ENCODE results near the gene NCDN.

Gene NCDN

DNA sequence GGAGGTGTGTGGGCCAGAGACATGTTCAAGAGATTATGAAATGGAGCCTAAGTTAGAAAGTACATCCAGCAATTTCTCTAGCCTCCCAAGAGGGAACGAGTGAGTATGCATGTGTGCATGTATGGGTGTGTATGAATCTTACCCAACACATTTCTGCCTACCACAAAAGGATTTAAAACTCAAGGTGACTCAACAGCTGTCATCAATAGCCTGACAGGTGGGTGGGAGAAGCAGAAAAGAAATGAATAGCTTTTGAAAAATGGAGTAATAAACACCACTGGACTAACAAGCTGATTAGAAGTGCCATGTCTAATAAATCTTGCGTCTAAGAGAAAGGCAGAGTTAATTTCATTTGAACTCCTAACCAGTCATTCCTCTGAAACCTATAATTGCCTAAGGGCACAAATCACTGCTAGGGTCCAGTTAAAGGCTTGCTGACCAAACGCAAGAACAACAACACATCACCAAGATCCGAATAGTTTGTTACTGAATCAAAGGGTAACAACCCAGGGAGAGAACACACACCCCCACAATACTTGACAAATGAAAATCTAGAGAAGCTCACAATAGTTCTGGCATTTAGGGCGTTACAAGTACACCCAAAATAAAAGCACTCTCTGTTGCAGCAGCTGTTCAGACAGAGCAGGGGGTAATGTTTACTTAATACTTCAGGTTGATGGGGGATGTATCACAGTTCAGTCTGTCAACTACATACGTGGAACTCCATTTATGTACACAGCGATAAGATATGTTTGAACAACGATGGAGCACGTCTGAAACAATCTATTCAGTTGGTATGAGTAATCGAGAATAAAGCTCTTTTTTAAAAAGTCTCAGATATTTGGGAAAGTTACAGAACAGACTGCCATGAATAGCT is 1.8 kb upstream of the NCDN start:
- DNase-seq: no peak

DNA sequence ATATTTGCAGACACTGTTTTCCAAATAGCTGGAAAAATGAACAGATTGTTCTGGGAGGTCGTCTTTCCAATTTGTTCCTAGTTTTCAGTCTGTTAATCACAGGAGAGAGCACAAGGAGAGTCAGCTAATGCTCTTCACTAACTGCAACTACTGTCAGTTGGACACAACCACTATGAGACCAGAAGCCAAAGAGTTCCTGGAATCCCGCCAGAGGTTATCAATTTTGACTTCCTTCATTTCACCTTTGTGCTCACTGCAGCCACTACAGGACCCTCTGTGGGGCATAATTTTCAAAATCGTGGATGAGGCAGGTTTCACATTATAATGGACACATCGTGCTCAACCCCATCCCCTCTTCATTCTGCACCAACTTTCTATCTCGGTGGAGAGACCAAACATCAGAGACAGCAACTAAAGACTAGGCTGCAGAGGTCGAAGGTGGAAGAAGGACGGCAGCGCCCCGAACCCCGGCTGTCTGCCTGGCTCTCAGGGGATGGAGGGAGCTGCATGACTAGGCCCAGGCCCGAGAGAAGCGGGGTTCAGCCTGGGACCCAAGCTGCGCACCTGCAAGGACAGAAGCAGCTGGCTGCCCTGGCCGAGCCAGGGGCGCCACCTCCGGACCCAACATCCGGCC is 998 bp upstream of the NCDN start:
- no peak for DNase-seq

DNA sequence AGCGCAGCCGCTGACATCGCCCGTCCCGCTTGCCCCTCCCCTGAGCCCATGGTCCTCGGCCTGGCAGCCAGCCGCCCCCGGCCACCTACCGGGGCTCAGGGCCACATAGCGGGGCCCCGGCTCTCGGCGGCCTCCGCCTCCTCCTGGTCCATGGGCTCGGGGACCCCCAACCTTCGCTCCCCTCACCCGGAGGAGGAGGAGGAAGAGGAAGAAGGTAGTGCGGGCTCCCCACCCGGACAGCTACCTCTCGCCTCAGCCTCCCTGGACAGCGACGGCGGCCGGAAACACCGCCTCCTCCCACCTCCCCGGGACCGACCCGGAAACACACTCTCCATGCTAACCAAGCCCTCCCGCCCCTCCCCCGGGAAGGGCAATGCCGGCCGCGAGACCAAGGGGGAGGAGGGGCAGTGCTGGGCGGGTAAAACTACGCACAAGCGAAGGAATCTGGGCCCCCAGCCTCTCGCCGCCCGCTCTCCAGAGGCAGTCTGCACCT is 435 bp upstream of the NCDN start, which contains the start of gene KIAA0319L:
Gene KIAA0319L (minus strand): TSS at position 286 of the 493 bp plus-strand sequence. CDS start 2,912 bp downstream, outside the sequence.
- no peak for DNase-seq

GRCh38 chr1:35558374-35559316 is 1.0 kb downstream of the NCDN start:
- DNase-seq: no peak

GRCh38 chr1:35559317-35559944 is 1.8 kb downstream of the NCDN start:
- no peak for DNase-seq

DNA sequence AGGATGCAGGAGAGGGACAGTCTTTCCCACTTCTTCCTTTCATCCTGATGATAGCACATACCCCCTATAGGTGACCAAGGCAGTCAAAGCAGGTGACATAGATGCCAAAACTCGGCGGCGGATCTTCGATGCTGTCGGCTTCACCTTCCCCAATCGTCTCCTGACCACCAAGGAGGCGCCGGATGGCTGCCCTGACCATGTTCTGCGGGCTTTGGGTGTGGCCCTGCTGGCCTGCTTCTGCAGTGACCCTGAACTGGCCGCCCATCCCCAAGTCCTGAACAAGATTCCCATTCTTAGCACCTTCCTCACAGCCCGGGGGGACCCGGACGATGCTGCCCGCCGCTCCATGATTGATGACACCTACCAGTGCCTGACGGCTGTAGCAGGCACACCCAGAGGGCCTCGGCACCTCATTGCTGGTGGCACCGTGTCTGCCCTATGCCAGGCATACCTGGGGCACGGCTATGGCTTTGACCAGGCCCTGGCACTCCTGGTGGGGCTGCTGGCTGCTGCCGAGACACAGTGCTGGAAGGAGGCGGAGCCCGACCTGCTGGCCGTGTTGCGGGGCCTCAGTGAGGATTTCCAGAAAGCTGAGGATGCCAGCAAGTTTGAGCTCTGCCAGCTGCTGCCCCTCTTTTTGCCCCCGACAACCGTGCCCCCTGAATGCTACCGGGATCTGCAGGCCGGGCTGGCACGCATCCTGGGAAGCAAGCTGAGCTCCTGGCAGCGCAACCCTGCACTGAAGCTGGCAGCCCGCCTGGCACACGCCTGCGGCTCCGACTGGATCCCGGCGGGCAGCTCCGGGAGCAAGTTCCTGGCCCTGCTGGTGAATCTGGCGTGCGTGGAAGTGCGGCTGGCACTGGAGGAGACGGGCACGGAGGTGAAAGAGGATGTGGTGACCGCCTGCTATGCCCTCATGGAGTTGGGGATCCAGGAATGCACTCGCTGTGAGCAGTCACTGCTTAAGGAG is 2.9 kb downstream of the NCDN start:
- no peak for DNase-seq

GRCh38 chr1:35561297-35561971 is 3.8 kb downstream of the NCDN start:
- DNase-seq: no peak

DNA sequence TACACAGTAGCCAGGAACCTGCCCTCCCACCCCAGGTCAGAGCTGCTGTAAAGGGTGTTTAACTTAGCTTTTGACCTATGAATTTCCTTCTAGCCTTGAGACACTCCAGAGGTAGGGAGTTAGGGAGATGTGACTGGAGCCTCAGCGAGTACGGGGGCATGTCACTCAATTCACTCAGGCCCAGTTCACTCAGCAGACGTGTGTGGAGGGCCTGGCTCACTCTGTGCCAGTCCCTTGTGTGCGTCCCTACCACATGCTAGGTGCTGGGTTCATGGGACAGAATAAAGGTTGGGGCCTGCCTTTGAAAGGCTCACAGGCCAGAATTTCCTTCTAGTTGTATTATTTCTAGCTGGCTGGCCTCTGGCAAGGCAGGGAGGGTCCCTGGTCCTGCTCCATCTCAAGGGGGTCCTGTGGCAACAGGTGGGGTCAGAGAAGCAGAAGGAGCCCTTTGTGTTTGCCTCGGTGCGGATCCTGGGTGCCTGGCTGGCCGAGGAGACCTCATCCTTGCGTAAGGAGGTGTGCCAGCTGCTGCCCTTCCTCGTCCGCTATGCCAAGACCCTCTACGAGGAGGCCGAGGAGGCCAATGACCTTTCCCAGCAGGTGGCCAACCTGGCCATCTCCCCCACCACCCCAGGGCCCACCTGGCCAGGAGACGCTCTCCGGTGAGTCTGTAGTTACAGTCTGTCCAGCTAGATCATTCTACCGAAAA is 4.5 kb downstream of the NCDN start:
- DNase-seq: no peak

GRCh38 chr1:35563166-35563565 is 5.6 kb downstream of the NCDN start:
- no peak for DNase-seq

- DNase-seq: peak; percentile 80
Observed at GRCh38 chr1:35564037-35564883, 6.7 kb downstream of the NCDN start.

DNA sequence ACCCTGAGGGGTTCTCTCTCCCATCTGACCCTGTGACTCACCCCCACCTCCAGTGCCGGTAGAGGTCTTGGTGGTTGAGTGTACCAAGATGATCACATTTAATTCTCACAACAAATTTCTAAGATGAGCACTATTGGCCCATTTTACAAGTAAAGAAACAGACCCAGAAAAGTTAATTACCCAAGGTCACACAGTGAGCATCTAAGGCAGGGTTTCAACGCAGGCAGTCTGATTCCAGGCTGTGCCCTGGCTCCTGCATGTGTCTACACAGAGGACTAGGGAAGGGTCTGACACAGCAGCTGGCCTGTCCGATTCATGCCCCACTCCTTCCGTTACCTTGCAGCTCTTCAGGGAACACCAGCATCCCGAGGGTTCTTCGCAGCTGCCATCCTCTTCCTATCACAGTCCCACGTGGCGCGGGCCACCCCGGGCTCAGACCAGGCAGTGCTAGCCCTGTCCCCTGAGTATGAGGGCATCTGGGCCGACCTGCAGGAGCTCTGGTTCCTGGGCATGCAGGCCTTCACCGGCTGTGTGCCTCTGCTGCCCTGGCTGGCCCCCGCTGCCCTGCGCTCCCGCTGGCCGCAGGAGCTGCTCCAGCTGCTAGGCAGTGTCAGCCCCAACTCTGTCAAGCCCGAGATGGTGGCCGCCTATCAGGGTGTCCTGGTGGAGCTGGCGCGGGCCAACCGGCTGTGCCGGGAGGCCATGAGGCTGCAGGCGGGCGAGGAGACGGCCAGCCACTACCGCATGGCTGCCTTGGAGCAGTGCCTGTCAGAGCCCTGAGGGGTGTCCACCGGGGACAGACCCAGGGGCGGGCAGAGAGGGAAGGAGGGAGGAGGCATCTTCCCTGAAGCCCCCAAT is 7.5 kb downstream of the NCDN start:
- no peak for DNase-seq

DNA sequence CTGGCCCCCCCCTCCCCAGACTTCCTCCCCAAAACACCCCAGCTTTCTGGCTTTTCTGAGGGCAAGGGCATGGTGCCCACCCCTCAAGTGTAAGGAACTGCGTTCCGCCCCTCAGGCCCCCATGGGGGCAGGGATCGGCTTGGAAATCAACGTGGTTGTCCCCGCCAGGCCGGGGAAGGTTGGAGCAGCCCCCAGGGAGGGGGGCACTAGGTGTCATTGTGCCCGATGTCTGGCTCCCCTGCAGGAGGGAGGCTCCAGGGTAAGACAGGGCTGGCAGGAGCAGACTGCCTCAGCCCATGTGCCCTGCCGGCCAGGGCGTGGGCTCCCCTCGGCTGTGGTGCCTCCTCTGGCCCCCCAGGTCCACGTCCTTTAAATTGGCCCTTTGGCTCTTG is 8.1 kb downstream of the NCDN start:
- DNase-seq: no peak

DNA sequence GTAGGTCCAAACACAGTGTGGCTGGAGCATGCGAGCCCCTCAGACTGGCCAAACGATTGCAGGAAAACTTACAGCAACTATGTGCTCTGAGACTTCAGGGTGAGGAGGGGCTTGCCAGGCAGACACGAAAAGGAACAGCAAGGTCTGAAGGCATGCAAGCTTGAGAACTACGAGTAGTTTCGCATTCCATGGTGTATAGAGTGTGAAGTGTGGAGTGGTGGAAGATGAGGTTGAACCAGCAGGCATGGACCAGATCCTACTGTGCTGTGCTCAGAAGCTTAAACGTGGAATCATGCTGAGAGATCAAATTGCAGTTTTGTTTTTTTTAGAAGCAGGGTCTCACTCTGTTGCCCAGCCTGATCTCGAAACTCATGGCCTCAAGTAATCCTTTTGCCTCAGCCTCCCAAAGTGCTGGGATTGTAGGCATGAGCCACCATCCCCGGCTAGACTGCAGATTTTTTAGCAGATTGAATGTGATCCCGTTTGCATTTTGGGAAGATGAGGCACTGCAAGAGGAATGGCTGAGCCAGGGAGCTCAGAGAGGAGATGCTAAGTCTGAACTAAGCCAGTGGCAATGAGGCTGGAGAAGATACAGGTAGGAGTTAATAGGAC is 10.5 kb downstream of the NCDN start:
- no peak for DNase-seq

- peak; percentile 62 for DNase-seq
Observed at GRCh38 chr1:35568975-35569395, 11.4 kb downstream of the NCDN start.

DNA sequence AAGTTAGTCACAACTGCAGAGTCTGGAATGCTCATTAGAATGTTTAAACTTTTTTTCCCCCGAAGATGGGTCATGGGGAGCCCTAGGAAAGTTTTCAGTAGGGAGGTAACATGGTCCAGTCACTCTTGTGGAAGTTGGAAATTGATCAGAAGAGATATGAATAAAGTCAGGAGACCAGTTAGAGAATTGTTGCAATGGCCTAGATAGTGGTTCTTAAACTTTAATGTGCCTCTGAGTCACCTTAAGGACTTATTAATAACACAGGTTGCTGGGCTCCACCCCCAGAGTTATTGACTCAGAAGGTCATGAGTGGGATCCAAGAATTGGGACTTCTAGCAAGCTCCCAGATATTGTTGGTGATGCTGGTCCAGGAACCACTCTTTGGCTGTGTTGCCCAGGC is 12.3 kb downstream of the NCDN start:
- DNase-seq: no peak

- no peak for DNase-seq
Observed at GRCh38 chr1:35570589-35571137, 13.1 kb downstream of the NCDN start.

GRCh38 chr1:35571263-35571662 is 13.7 kb downstream of the NCDN start:
- DNase-seq: no peak

Measured in activated gamma-delta T cell treated with Interleukin-2 at 50 U/mL for 16 hours (primary cell).